Measurements from ENCODE around the gene GCN1.
"Not testable (repeated sequence)": the region's sequence is repeated elsewhere in the genome, so short reads cannot be mapped to it uniquely, and the experiment has no call there.

GCN1 gene

DNA sequence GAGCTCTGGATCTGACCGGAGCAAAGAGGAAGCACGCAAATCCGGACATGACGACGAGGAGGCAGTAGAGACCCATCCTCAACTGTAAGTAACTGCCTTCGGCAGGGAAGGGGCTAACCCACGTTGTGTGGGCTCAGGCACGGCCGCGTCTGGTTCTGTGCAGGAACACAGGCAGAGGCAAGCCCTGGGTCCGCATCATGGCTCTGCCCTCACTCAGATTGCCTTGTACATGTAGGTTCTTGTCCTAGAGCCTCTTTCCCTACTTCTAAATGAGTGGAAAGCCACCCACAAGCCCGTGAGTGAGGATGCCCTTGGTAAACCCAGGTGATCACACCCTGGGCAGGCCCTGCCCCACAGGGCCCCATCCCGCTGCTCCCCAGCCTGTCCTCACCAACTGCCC, 15.3 kb upstream of the GCN1 start:
- no peak overlapping the region for H3K9ac ChIP-seq
- TF ChIP-seq, protein P1, sequence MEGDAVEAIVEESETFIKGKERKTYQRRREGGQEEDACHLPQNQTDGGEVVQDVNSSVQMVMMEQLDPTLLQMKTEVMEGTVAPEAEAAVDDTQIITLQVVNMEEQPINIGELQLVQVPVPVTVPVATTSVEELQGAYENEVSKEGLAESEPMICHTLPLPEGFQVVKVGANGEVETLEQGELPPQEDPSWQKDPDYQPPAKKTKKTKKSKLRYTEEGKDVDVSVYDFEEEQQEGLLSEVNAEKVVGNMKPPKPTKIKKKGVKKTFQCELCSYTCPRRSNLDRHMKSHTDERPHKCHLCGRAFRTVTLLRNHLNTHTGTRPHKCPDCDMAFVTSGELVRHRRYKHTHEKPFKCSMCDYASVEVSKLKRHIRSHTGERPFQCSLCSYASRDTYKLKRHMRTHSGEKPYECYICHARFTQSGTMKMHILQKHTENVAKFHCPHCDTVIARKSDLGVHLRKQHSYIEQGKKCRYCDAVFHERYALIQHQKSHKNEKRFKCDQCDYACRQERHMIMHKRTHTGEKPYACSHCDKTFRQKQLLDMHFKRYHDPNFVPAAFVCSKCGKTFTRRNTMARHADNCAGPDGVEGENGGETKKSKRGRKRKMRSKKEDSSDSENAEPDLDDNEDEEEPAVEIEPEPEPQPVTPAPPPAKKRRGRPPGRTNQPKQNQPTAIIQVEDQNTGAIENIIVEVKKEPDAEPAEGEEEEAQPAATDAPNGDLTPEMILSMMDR (IDR thresholded peaks at IDR 0.05) = no peak
- H3K27ac ChIP-seq = no peak overlapping the region

DNA sequence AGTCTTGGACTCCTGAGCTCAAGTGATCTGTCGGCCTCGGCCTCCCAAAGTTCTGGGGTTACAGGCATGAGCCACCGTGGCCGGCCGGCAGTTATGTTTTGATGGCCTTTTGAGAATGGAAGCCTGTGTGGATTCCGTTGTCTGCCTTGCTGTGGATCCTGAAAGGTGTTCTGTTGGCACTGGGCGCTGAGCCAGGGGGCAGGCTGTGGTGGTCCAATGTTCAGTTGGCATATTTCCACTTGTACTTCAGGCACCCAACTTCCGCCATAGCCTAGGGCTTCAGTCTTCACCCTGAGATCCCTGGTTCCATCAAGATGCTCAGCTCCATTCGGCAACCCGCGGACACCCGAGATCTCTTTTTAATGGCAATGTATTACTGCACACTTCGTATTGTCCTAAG, 12.7 kb upstream of the GCN1 start:
- no peaks in the 10 kb centered on the region for H3K27me3 ChIP-seq (ENCODE audit: control insufficient read depth, insufficient read depth, low read length)
- no peak overlapping the region for H3K9ac ChIP-seq
- no peaks in the 10 kb centered on the region for H3K79me2 ChIP-seq
- no peak overlapping the region for H2AFZ ChIP-seq
- H3K36me3 ChIP-seq (ENCODE audit: control insufficient read depth, insufficient read depth, low read length) = no peaks in the 10 kb centered on the region
- H3K9me3 ChIP-seq (ENCODE audit: control insufficient read depth, low read length) = no peaks in the 10 kb centered on the region
- H3K4me1 ChIP-seq = no peaks in the 10 kb centered on the region
- TF ChIP-seq, protein P1 (IDR thresholded peaks at IDR 0.05) = no peak
- H3K4me2 ChIP-seq (ENCODE audit: low read length) = no peak overlapping the region
- H3K4me3 ChIP-seq (ENCODE audit: low read depth, low read length) = no peak overlapping the region
- H3K27ac ChIP-seq = no peak overlapping the region

More for the DNA sequence above, 15.3 kb upstream of the GCN1 start:
- Histone ChIP-seq H3K36me3 (ENCODE audit: control insufficient read depth, insufficient read depth, low read length) (no peaks in the 10 kb centered on the region), H2AFZ (no peak overlapping the region), H3K4me3 (ENCODE audit: low read depth, low read length) (no peak overlapping the region), H3K4me2 (ENCODE audit: low read length) (no peak overlapping the region), H3K4me1 (no peaks in the 10 kb centered on the region), H3K27me3 (ENCODE audit: control insufficient read depth, insufficient read depth, low read length) (no peaks in the 10 kb centered on the region), H3K79me2 (no peaks in the 10 kb centered on the region), H3K9me3 (ENCODE audit: control insufficient read depth, low read length) (no peaks in the 10 kb centered on the region)

- not testable (repeated sequence) for H3K79me2 ChIP-seq; H3K4me3 ChIP-seq (ENCODE audit: low read depth, low read length); H3K9ac ChIP-seq; H3K4me1 ChIP-seq; H3K9me3 ChIP-seq (ENCODE audit: control insufficient read depth, low read length); H3K36me3 ChIP-seq (ENCODE audit: control insufficient read depth, insufficient read depth, low read length); H2AFZ ChIP-seq; H3K27ac ChIP-seq; H3K4me2 ChIP-seq (ENCODE audit: low read length); H3K27me3 ChIP-seq (ENCODE audit: control insufficient read depth, insufficient read depth, low read length)
Measured at GRCh38 chr12:120206781-120207180, 12.3 kb upstream of the GCN1 start.

GRCh38 chr12:120206228-120206627, 11.7 kb upstream of the GCN1 start:
- H2AFZ ChIP-seq = no peak overlapping the region
- no peak overlapping the region for H3K4me2 ChIP-seq (ENCODE audit: low read length)
- H3K27ac ChIP-seq = no peak overlapping the region
- H3K9ac ChIP-seq = no peak overlapping the region
- TF ChIP-seq, protein P1 (IDR thresholded peaks at IDR 0.05) = no peak
- no peak overlapping the region for H3K4me3 ChIP-seq (ENCODE audit: low read depth, low read length)
- H3K9me3 ChIP-seq (ENCODE audit: control insufficient read depth, low read length) = no peaks in the 10 kb centered on the region
- H3K36me3 ChIP-seq (ENCODE audit: control insufficient read depth, insufficient read depth, low read length) = no peaks in the 10 kb centered on the region
- no peaks in the 10 kb centered on the region for H3K4me1 ChIP-seq
- H3K79me2 ChIP-seq = no peaks in the 10 kb centered on the region
- no peaks in the 10 kb centered on the region for H3K27me3 ChIP-seq (ENCODE audit: control insufficient read depth, insufficient read depth, low read length)

- Histone ChIP-seq H3K9ac (no peak overlapping the region), H3K9me3 (ENCODE audit: control insufficient read depth, low read length) (no peaks in the 10 kb centered on the region), H3K4me3 (ENCODE audit: low read depth, low read length) (no peak overlapping the region), H3K4me1 (peaks cover 9% of the 10 kb centered on the region), H3K27ac (no peak overlapping the region), H3K79me2 (peaks cover 12% of the 10 kb centered on the region), H3K4me2 (ENCODE audit: low read length) (no peak overlapping the region), H3K36me3 (ENCODE audit: control insufficient read depth, insufficient read depth, low read length) (no peaks in the 10 kb centered on the region), H3K27me3 (ENCODE audit: control insufficient read depth, insufficient read depth, low read length) (no peaks in the 10 kb centered on the region), H2AFZ (no peak overlapping the region)
- TF ChIP-seq, protein P1 (IDR thresholded peaks at IDR 0.05) = no peak
Measured at GRCh38 chr12:120204171-120204570, 9.7 kb upstream of the GCN1 start.

All from parathyroid adenoma (tissue), 2 donors.